Measurements from ENCODE around the gene FMO1. TPM values are rescaled to one million over a fixed set of nuclear protein-coding genes. Genes with fewer than 3 reads are reported as not detected.
"Not testable (repeated sequence)": the region's sequence is repeated elsewhere in the genome, so short reads cannot be mapped to it uniquely, and the experiment has no call there.

The FMO1 gene
- polyA plus RNA-seq, 1 donor = 7.0 TPM

GRCh38 chr1:171286032-171286705 lies 37.9 kb downstream of the FMO1 start:
- no peak for DNase-seq

- DNase-seq = no peak
Observed at GRCh38 chr1:171290621-171291020, 42.3 kb downstream of the FMO1 start.

GRCh38 chr1:171292799-171293198 lies 44.5 kb downstream of the FMO1 start:
- DNase-seq = no peak

- not testable (repeated sequence) for DNase-seq
Observed at GRCh38 chr1:171295383-171295782, 47.1 kb downstream of the FMO1 start.

- DNase-seq = no peak
Observed at GRCh38 chr1:171295821-171296220, 47.5 kb downstream of the FMO1 start.

GRCh38 chr1:171296897-171297296 lies 48.6 kb downstream of the FMO1 start:
- no peak for DNase-seq

GRCh38 chr1:171298696-171299095 lies 50.4 kb downstream of the FMO1 start:
- DNase-seq = no peak

GRCh38 chr1:171299342-171299741 lies 51.0 kb downstream of the FMO1 start:
- DNase-seq = no peak

- DNase-seq = no peak
Observed at GRCh38 chr1:171300401-171300800, 52.1 kb downstream of the FMO1 start.

GRCh38 chr1:171310661-171311087 lies 62.4 kb downstream of the FMO1 start:
- DNase-seq = no peak

- DNase-seq = no peak
Observed at GRCh38 chr1:171311771-171312558, 63.7 kb downstream of the FMO1 start.

- DNase-seq = no peak
Observed at GRCh38 chr1:171313319-171313834, 65.1 kb downstream of the FMO1 start.

GRCh38 chr1:171313835-171314320 lies 65.6 kb downstream of the FMO1 start, which contains the start of gene FMO4:
Gene FMO4, plus strand, starts transcription at chr1:171314183. Its CDS starts 5,643 bp downstream, at chr1:171319826.
- DNase-seq = peak; percentile 100

- DNase-seq = no peak
Observed at GRCh38 chr1:171329251-171329650, 81.0 kb downstream of the FMO1 start.

- peak; percentile 35 for DNase-seq
Observed at GRCh38 chr1:171334024-171334640, 85.8 kb downstream of the FMO1 start.

Other genes with a start within 250 kb of the FMO1 start
- gene FMO3, start 157.6 kb upstream of the FMO1 start, polyA plus RNA-seq (ENCODE audit: insufficient read length) = 0.35 TPM
- 1.1 TPM for gene FMO2, start 63.2 kb upstream of the FMO1 start, polyA plus RNA-seq (ENCODE audit: insufficient read length)
- 3.8 TPM for gene FMO4, start 65.7 kb downstream of the FMO1 start, polyA plus RNA-seq (ENCODE audit: insufficient read length)
- 62.1 TPM for gene PRRC2C, start 237.0 kb downstream of the FMO1 start, polyA plus RNA-seq (ENCODE audit: insufficient read length)